Muscle of arm (tissue), 12 donors: Measurements from ENCODE around the gene TPRX1. TPM values are rescaled to one million over a fixed set of nuclear protein-coding genes. Genes with fewer than 3 reads are reported as not detected.

Experiments
- polyA plus RNA-seq, 12 donors: library from polyadenylated mRNA; unstranded; fragments of 120-200 nt; gene quantifications; one replicate each; pipeline ENCODE4 v1.2.1, GENCODE V29; 2013; ENCODE audit not compliant: insufficient read length in 12 of 12

TPRX1 gene
- polyA plus RNA-seq, 12 donors, result 0.09 TPM; not detected in 11

Other genes starting within 250 kb of the TPRX1 start
- under 1 TPM in 7 of 12 donors, not detected in 5; 0.05 to 0.17 (median 0.11) TPM for gene ZNF541, start 231.4 kb downstream of the TPRX1 start, polyA plus RNA-seq
- 10 to 100 TPM in 5 of 12 donors, 1 to 10 TPM in 6, not detected in 1; 7.1 to 18.5 (median 9.6) TPM for gene BICRA, start 195.4 kb downstream of the TPRX1 start, polyA plus RNA-seq
- gene EHD2, start 91.1 kb downstream of the TPRX1 start, polyA plus RNA-seq, result 100 to 1,000 TPM in 7 of 12 donors, 10 to 100 TPM in 4, not detected in 1; 83.7 to 146 (median 105) TPM
- gene NOP53, start 59.0 kb downstream of the TPRX1 start, polyA plus RNA-seq, result 100 to 1,000 TPM in 11 of 12 donors, not detected in 1; 369 to 542 (median 460) TPM
- gene SELENOW, start 25.8 kb downstream of the TPRX1 start, polyA plus RNA-seq, result 1,000 to 10,000 TPM in 1 of 12 donors, 100 to 1,000 TPM in 10, not detected in 1; 396 to 1,057 (median 885) TPM
- under 1 TPM in 4 of 12 donors, not detected in 8; 0.04 to 0.08 (median 0.05) TPM for gene CRX, start 17.4 kb upstream of the TPRX1 start, polyA plus RNA-seq
- gene TPRX2, start 54.7 kb upstream of the TPRX1 start, polyA plus RNA-seq, result not detected
- under 1 TPM in 3 of 12 donors, not detected in 9; 0.08 to 0.33 (median 0.14) TPM for gene SULT2A1, start 81.8 kb upstream of the TPRX1 start, polyA plus RNA-seq
- gene BSPH1, start 187.6 kb upstream of the TPRX1 start, polyA plus RNA-seq, result not detected
- gene ELSPBP1, start 190.1 kb upstream of the TPRX1 start, polyA plus RNA-seq, result not detected
- not detected for gene CABP5, start 239.5 kb upstream of the TPRX1 start, polyA plus RNA-seq